Neural crest cell (in vitro differentiated cells): ENCODE measurements around the gene CYB561A3. TPM values are rescaled to one million over a fixed set of nuclear protein-coding genes. Genes with fewer than 3 reads are reported as not detected.

ENCODE experiments used
- DNase-seq: peaks from one replicate; pipeline ENCODE4 v3.0.0; 2021; ENCODE audit warnings: low read depth, mixed read lengths, low spot score
- H3K27ac Mint-ChIP-seq: one replicate; pipeline ENCODE4 v1.8.0; 2021; ENCODE audit warnings: mild to moderate bottlenecking, mixed read lengths; ENCODE audit not compliant: unreplicated experiment
- H3K27me3 Mint-ChIP-seq: 2 replicates; pipeline ENCODE4 v1.8.0; 2021; ENCODE audit warnings: low read depth, mild to moderate bottlenecking, mixed read lengths
- H3K36me3 Mint-ChIP-seq: 2 replicates; pipeline ENCODE4 v1.8.0; 2021; ENCODE audit warnings: low read depth, mild to moderate bottlenecking, mixed read lengths
- H3K4me1 Mint-ChIP-seq: 2 replicates; pipeline ENCODE4 v1.8.0; 2021; ENCODE audit warnings: mixed read lengths
- H3K4me3 Mint-ChIP-seq: one replicate; pipeline ENCODE4 v1.8.0; 2021; ENCODE audit warnings: mild to moderate bottlenecking, mixed read lengths
- H3K9me3 Mint-ChIP-seq: 2 replicates; pipeline ENCODE4 v1.8.0; 2021; ENCODE audit warnings: mixed read lengths
- CTCF ChIP-seq: fragments of 200-600 bp; sonication (generic); conservative IDR thresholded peaks from 2 replicates; pipeline ENCODE4 v1.5.0; 2021; ENCODE audit warnings: antibody characterized with exemption, mild to moderate bottlenecking
- total RNA-seq: library from RNA; stranded (reverse); gene quantifications from 2 replicates; pipeline ENCODE4 v1.2.1, GENCODE V29; 2021

The CYB561A3 gene
- total RNA-seq, 1 donor from 2014 or later = 28.9 TPM

DNA sequence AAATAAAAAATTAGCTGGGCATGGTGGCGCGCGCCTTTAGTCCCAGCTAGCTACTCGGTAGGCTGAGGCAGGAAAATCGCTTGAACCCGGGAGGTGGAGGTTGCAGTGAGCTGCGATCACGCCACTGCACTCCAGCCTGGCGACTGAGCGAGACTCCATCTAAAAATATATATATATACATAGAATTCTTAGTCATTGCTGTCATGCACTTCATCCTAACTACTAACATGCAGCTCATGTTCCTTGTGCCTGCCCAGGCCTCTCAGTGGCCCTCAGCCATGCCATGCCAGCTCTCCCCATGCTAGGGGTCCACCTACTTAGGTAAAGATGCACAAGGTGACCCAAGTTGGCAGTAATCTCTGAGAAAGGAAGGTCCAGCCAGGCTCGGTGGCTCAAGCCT is 3.1 kb downstream of the CYB561A3 start:
- Mint-ChIP-seq H3K27ac (no peak overlapping the region), H3K4me1 (peaks cover 33% of the 10 kb centered on the region), H3K27me3 (no peaks in the 10 kb centered on the region), H3K4me3 (peak overlapping the region; percentile 51), H3K9me3 (no peaks in the 10 kb centered on the region), H3K36me3 (peaks cover 5% of the 10 kb centered on the region)
- TF ChIP-seq CTCF = no peak
- no peak for DNase-seq

DNA sequence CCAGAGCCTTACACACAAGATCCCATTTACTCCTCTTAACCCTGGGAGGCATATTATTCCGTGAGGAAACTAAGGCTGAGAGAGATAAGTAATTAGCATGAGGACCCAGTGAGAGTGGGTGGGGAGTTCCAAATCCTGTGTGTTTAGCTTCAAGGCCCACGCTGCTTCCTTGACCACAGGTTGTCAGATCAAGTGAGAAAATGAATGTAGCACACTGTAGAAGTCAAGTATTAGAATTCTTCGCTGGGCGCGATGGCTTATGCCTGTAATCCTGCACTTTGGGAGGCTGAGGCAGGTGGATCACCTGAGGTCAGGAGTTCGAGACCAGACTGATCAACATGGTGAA is 3.8 kb downstream of the CYB561A3 start:
- no peak for TF ChIP-seq CTCF
- H3K9me3 Mint-ChIP-seq = no peaks in the 10 kb centered on the region
- no peak overlapping the region for H3K27ac Mint-ChIP-seq
- no peaks in the 10 kb centered on the region for H3K27me3 Mint-ChIP-seq
- H3K4me3 Mint-ChIP-seq = peak overlapping the region; percentile 56
- peaks cover 26% of the 10 kb centered on the region for H3K4me1 Mint-ChIP-seq
- H3K36me3 Mint-ChIP-seq = peaks cover 5% of the 10 kb centered on the region
- no peak for DNase-seq

DNA sequence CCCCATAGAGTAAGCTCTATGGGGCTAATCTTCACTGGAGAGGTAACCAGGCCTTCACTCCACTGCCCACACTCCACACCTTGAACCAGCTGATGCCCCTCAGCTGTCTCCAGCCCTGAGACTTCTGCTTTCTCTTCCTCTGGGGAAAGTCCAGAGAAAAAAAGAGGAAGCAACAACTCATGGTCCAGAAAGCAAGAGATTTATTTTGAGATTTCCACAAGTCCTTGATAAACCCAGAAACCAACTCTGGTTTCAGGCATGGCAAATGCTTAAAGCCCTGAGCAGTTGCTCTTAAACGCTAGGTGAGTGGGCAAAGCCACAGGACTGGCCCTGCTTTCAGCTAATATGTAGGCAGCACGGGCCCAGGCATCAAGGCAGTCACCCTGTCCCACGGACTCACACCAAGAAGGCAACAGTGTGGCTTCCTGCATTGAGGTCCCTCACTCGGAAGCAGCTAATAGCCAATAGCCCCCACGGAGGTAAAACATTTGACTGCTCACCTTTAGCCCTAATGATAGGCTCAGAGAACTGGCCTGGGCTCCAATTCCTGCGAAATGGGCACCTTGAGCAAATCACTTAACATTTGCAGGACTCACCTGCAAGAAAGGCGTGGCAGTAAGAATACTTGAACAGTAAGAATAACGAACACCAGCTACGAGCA is 4.3 kb downstream of the CYB561A3 start:
- Mint-ChIP-seq H3K27me3 (no peaks in the 10 kb centered on the region), H3K4me1 (peaks cover 21% of the 10 kb centered on the region), H3K4me3 (peak overlapping the region; percentile 56), H3K36me3 (peaks cover 5% of the 10 kb centered on the region), H3K9me3 (no peaks in the 10 kb centered on the region), H3K27ac (peak overlapping the region; percentile 27)
- no peak for DNase-seq
- TF ChIP-seq CTCF = no peak

- peaks cover 2% of the 10 kb centered on the region for H3K36me3 Mint-ChIP-seq
- no peaks in the 10 kb centered on the region for H3K27me3 Mint-ChIP-seq
- H3K4me1 Mint-ChIP-seq = peaks cover 17% of the 10 kb centered on the region
- H3K9me3 Mint-ChIP-seq = no peaks in the 10 kb centered on the region
- no peak for DNase-seq
- no peak overlapping the region for H3K27ac Mint-ChIP-seq
- H3K4me3 Mint-ChIP-seq = peak overlapping the region; percentile 23
- TF ChIP-seq CTCF = no peak
Measured at GRCh38 chr11:61356706-61357105, 5.0 kb downstream of the CYB561A3 start.

DNA sequence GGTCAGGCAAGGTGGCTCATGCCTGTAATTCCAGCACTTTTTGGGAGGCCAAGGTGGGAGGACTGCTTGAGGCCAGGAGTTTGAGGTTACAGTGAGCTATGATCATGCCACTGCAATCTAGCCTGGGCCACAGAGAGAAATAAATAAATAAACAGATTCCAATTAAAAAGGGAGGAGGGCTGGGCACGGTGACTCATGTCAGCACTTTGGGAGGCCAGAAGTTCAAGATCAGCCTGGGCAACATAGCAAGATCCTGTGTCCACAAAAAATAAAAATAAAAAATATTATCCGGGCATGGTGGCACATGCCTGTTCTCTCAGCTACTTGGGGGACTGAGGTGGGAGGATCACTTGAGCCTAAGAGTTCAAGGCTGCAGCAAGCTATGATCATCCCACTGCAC is 7.5 kb downstream of the CYB561A3 start:
- H3K4me3 Mint-ChIP-seq = no peak overlapping the region

More for the DNA sequence above, 7.5 kb downstream of the CYB561A3 start:
- Mint-ChIP-seq H3K36me3 (peaks cover 5% of the 10 kb centered on the region), H3K9me3 (no peaks in the 10 kb centered on the region), H3K27me3 (no peaks in the 10 kb centered on the region), H3K27ac (no peak overlapping the region), H3K4me1 (no peaks in the 10 kb centered on the region)
- no peak for DNase-seq
- TF ChIP-seq CTCF = no peak
